ENCODE results near the gene ZNF692. TPM values are rescaled to one million over a fixed set of nuclear protein-coding genes. Genes with fewer than 3 reads are reported as not detected.
A peak's percentile ranks its signal among the peaks of the same experiment; 100 is the strongest.

ZNF692 gene
- total RNA-seq, 1 experiment from 2014 or later, result 59.1 TPM

DNA sequence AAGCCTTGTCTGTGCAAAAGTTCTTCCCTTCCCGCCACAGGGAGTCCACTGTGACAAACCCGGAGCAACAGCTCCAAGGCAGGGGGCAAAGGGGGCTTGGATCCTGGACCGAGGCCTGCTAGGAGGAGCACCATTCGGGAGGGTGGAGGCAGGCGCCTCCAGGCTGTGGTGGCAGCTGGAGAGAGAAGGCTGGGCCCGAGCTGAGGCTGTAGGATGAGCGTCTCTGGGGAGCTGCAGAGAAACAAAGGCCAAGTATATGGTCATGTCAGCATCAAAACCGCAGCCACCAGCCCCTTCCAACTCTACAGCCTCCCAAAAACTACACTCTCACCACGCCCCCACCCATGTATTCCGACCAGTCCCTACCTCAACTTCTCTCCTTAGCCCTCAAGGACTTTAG is 33.7 kb downstream of the ZNF692 start (continued):
- TF ChIP-seq, protein P1, sequence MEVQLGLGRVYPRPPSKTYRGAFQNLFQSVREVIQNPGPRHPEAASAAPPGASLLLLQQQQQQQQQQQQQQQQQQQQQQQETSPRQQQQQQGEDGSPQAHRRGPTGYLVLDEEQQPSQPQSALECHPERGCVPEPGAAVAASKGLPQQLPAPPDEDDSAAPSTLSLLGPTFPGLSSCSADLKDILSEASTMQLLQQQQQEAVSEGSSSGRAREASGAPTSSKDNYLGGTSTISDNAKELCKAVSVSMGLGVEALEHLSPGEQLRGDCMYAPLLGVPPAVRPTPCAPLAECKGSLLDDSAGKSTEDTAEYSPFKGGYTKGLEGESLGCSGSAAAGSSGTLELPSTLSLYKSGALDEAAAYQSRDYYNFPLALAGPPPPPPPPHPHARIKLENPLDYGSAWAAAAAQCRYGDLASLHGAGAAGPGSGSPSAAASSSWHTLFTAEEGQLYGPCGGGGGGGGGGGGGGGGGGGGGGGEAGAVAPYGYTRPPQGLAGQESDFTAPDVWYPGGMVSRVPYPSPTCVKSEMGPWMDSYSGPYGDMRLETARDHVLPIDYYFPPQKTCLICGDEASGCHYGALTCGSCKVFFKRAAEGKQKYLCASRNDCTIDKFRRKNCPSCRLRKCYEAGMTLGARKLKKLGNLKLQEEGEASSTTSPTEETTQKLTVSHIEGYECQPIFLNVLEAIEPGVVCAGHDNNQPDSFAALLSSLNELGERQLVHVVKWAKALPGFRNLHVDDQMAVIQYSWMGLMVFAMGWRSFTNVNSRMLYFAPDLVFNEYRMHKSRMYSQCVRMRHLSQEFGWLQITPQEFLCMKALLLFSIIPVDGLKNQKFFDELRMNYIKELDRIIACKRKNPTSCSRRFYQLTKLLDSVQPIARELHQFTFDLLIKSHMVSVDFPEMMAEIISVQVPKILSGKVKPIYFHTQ (CRISPR knock-in tag; IDR thresholded peaks at IDR 0.05), result no peak
- TF ChIP-seq JUN (CRISPR knock-in tag; IDR thresholded peaks at IDR 0.05) (no peak), SP1 (CRISPR knock-in tag; conservative IDR thresholded peaks at IDR 0.05) (no peak), TCF7 (CRISPR knock-in tag; IDR thresholded peaks at IDR 0.05; ENCODE audit: low read depth) (no peak), TP53 (CRISPR knock-in tag; IDR thresholded peaks at IDR 0.05) (no peak), GTF2I (CRISPR knock-in tag; conservative IDR thresholded peaks at IDR 0.05) (no peak)
- TF ChIP-seq, protein P2, sequence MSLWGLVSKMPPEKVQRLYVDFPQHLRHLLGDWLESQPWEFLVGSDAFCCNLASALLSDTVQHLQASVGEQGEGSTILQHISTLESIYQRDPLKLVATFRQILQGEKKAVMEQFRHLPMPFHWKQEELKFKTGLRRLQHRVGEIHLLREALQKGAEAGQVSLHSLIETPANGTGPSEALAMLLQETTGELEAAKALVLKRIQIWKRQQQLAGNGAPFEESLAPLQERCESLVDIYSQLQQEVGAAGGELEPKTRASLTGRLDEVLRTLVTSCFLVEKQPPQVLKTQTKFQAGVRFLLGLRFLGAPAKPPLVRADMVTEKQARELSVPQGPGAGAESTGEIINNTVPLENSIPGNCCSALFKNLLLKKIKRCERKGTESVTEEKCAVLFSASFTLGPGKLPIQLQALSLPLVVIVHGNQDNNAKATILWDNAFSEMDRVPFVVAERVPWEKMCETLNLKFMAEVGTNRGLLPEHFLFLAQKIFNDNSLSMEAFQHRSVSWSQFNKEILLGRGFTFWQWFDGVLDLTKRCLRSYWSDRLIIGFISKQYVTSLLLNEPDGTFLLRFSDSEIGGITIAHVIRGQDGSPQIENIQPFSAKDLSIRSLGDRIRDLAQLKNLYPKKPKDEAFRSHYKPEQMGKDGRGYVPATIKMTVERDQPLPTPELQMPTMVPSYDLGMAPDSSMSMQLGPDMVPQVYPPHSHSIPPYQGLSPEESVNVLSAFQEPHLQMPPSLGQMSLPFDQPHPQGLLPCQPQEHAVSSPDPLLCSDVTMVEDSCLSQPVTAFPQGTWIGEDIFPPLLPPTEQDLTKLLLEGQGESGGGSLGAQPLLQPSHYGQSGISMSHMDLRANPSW (CRISPR knock-in tag; conservative IDR thresholded peaks at IDR 0.05; ENCODE audit: low read depth), result no peak
- TF ChIP-seq, protein P3, sequence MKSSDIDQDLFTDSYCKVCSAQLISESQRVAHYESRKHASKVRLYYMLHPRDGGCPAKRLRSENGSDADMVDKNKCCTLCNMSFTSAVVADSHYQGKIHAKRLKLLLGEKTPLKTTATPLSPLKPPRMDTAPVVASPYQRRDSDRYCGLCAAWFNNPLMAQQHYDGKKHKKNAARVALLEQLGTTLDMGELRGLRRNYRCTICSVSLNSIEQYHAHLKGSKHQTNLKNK (CRISPR knock-in tag; IDR thresholded peaks at IDR 0.05), result no peak

DNA sequence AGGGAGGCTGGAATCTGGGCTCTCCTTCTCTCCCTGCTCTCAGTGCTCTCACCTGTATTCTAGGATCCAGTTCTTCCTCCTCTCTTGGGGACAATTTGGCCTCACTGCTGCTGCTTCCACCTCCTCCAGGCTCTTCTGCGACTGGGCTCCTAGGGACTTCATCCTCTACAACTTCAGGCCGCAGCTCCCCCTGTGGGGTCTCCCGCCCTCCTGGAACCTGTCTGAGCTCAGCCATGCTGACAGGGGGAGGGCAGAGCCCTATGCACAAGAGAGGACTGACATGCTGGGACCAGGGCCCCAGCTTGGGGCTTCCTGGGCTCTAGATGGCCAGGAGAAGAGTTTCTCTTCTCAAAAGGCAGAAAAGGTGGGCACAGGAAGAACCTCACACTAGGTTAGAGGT is 34.2 kb downstream of the ZNF692 start:
- H3K4me1 Mint-ChIP-seq, result peaks cover 19% of the 10 kb centered on the region
- no peak for ATAC-seq
- peak overlapping the region; percentile 99 for H3K4me3 Mint-ChIP-seq
- no peaks in the 10 kb centered on the region for H3K9me3 Mint-ChIP-seq
- peaks cover 29% of the 10 kb centered on the region for H3K36me3 Mint-ChIP-seq
- H3K27ac Mint-ChIP-seq, result no peak overlapping the region; the same call in 1 of the 2 replicates
- CTCF ChIA-PET, result interaction anchor here (1.9 to 5.2 kb wide), 2 partner anchors 14 to 100 kb away, joined by 5 to 53 read pairs; partner anchors contain the start of gene ZNF672
- H3K27me3 Mint-ChIP-seq (ENCODE audit: low read depth), result no peaks in the 10 kb centered on the region; the same call in 1 of the 2 replicates
- DNase-seq (ENCODE audit: low spot score), result no peak
- POLR2A ChIA-PET, result interaction anchor here (1.7 to 2.9 kb wide), 3 partner anchors 14 to 33 kb away, joined by 5 to 35 read pairs (median 11); partner anchors contain the start of gene ZNF672
- TF ChIP-seq, protein P4, sequence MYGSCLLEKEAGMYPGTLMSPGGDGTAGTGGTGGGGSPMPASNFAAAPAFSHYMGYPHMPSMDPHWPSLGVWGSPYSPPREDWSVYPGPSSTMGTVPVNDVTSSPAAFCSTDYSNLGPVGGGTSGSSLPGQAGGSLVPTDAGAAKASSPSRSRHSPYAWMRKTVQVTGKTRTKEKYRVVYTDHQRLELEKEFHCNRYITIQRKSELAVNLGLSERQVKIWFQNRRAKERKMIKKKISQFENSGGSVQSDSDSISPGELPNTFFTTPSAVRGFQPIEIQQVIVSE (CRISPR knock-in tag; IDR thresholded peaks at IDR 0.05; ENCODE audit: borderline replicate concordance), result no peak
- TF ChIP-seq, protein P5, sequence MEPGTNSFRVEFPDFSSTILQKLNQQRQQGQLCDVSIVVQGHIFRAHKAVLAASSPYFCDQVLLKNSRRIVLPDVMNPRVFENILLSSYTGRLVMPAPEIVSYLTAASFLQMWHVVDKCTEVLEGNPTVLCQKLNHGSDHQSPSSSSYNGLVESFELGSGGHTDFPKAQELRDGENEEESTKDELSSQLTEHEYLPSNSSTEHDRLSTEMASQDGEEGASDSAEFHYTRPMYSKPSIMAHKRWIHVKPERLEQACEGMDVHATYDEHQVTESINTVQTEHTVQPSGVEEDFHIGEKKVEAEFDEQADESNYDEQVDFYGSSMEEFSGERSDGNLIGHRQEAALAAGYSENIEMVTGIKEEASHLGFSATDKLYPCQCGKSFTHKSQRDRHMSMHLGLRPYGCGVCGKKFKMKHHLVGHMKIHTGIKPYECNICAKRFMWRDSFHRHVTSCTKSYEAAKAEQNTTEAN (CRISPR knock-in tag; IDR thresholded peaks at IDR 0.05), result no peak
- TF ChIP-seq, protein P6, sequence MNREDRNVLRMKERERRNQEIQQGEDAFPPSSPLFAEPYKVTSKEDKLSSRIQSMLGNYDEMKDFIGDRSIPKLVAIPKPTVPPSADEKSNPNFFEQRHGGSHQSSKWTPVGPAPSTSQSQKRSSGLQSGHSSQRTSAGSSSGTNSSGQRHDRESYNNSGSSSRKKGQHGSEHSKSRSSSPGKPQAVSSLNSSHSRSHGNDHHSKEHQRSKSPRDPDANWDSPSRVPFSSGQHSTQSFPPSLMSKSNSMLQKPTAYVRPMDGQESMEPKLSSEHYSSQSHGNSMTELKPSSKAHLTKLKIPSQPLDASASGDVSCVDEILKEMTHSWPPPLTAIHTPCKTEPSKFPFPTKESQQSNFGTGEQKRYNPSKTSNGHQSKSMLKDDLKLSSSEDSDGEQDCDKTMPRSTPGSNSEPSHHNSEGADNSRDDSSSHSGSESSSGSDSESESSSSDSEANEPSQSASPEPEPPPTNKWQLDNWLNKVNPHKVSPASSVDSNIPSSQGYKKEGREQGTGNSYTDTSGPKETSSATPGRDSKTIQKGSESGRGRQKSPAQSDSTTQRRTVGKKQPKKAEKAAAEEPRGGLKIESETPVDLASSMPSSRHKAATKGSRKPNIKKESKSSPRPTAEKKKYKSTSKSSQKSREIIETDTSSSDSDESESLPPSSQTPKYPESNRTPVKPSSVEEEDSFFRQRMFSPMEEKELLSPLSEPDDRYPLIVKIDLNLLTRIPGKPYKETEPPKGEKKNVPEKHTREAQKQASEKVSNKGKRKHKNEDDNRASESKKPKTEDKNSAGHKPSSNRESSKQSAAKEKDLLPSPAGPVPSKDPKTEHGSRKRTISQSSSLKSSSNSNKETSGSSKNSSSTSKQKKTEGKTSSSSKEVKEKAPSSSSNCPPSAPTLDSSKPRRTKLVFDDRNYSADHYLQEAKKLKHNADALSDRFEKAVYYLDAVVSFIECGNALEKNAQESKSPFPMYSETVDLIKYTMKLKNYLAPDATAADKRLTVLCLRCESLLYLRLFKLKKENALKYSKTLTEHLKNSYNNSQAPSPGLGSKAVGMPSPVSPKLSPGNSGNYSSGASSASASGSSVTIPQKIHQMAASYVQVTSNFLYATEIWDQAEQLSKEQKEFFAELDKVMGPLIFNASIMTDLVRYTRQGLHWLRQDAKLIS (CRISPR knock-in tag; IDR thresholded peaks at IDR 0.05; ENCODE audit: borderline replicate concordance), result no peak
- TF ChIP-seq TEAD4 (CRISPR knock-in tag; IDR thresholded peaks at IDR 0.05), result no peak
- TF ChIP-seq TP53 (CRISPR knock-in tag; IDR thresholded peaks at IDR 0.05), result no peak
- TF ChIP-seq, protein P7, sequence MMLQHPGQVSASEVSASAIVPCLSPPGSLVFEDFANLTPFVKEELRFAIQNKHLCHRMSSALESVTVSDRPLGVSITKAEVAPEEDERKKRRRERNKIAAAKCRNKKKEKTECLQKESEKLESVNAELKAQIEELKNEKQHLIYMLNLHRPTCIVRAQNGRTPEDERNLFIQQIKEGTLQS (CRISPR knock-in tag; conservative IDR thresholded peaks at IDR 0.05), result no peak
- TF ChIP-seq, protein P8, sequence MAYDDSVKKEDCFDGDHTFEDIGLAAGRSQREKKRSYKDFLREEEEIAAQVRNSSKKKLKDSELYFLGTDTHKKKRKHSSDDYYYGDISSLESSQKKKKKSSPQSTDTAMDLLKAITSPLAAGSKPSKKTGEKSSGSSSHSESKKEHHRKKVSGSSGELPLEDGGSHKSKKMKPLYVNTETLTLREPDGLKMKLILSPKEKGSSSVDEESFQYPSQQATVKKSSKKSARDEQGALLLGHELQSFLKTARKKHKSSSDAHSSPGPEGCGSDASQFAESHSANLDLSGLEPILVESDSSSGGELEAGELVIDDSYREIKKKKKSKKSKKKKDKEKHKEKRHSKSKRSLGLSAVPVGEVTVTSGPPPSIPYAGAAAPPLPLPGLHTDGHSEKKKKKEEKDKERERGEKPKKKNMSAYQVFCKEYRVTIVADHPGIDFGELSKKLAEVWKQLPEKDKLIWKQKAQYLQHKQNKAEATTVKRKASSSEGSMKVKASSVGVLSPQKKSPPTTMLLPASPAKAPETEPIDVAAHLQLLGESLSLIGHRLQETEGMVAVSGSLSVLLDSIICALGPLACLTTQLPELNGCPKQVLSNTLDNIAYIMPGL (CRISPR knock-in tag; IDR thresholded peaks at IDR 0.05), result no peak
- no peak for TF ChIP-seq FOXP1 (CRISPR knock-in tag; IDR thresholded peaks at IDR 0.05; ENCODE audit: borderline replicate concordance)
- TF ChIP-seq GTF2I (CRISPR knock-in tag; conservative IDR thresholded peaks at IDR 0.05), result no peak
- no peak for TF ChIP-seq ZNF263 (CRISPR knock-in tag; IDR thresholded peaks at IDR 0.05; ENCODE audit: low read depth)
- no peak for TF ChIP-seq ZNF317 (CRISPR knock-in tag; IDR thresholded peaks at IDR 0.05; ENCODE audit: borderline replicate concordance, low read depth)
- no peak for TF ChIP-seq ZNF232 (CRISPR knock-in tag; IDR thresholded peaks at IDR 0.05)
- TF ChIP-seq, protein P9, sequence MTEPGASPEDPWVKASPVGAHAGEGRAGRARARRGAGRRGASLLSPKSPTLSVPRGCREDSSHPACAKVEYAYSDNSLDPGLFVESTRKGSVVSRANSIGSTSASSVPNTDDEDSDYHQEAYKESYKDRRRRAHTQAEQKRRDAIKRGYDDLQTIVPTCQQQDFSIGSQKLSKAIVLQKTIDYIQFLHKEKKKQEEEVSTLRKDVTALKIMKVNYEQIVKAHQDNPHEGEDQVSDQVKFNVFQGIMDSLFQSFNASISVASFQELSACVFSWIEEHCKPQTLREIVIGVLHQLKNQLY (CRISPR knock-in tag; IDR thresholded peaks at IDR 0.05), result no peak
- TF ChIP-seq ZNF416 (CRISPR knock-in tag; IDR thresholded peaks at IDR 0.05), result no peak
- no peak for TF ChIP-seq ZNF138 (CRISPR knock-in tag; conservative IDR thresholded peaks at IDR 0.05)
